HFF-Myc (cell line): ENCODE results near the gene MCOLN1.

Experiments used
- DNase-seq: peaks from one replicate; pipeline ENCODE4 v3.0.0-alpha.2; 2011; ENCODE audit warnings: low read depth; ENCODE audit errors: extremely low read depth
- H3K4me3 ChIP-seq: replicated peaks from 2 replicates; pipeline ENCODE4 v1.5.1; 2011; ENCODE audit warnings: low read depth, mild to moderate bottlenecking, control low read depth, low read length
- TF ChIP-seq, protein P1 (sequence below): IDR thresholded peaks from 2 replicates; pipeline ENCODE4 v1.5.1; 2012; ENCODE audit warnings: mild to moderate bottlenecking, low read depth, low read length, control low read depth; ENCODE audit errors: missing control alignments

The MCOLN1 gene

DNA sequence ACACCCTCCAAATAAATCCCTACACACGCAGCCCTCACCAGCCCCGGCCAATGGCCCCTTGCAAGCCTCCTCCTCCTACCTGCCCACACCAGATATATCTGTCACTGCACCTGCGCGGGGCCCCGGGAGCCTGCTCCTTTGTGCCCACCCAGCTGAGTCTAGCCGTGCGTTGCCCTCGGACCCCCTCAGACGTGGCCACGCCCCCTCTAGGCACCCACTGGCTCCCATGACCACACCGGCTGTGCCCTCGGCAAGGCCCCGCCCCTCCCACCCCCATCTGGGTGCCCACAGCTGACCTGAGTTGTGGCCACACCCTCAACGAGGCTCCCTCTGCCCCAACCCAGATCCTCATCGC, 6.8 kb downstream of the MCOLN1 start:
- no peak for DNase-seq
- TF ChIP-seq, protein P1, sequence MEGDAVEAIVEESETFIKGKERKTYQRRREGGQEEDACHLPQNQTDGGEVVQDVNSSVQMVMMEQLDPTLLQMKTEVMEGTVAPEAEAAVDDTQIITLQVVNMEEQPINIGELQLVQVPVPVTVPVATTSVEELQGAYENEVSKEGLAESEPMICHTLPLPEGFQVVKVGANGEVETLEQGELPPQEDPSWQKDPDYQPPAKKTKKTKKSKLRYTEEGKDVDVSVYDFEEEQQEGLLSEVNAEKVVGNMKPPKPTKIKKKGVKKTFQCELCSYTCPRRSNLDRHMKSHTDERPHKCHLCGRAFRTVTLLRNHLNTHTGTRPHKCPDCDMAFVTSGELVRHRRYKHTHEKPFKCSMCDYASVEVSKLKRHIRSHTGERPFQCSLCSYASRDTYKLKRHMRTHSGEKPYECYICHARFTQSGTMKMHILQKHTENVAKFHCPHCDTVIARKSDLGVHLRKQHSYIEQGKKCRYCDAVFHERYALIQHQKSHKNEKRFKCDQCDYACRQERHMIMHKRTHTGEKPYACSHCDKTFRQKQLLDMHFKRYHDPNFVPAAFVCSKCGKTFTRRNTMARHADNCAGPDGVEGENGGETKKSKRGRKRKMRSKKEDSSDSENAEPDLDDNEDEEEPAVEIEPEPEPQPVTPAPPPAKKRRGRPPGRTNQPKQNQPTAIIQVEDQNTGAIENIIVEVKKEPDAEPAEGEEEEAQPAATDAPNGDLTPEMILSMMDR: no peak

DNA sequence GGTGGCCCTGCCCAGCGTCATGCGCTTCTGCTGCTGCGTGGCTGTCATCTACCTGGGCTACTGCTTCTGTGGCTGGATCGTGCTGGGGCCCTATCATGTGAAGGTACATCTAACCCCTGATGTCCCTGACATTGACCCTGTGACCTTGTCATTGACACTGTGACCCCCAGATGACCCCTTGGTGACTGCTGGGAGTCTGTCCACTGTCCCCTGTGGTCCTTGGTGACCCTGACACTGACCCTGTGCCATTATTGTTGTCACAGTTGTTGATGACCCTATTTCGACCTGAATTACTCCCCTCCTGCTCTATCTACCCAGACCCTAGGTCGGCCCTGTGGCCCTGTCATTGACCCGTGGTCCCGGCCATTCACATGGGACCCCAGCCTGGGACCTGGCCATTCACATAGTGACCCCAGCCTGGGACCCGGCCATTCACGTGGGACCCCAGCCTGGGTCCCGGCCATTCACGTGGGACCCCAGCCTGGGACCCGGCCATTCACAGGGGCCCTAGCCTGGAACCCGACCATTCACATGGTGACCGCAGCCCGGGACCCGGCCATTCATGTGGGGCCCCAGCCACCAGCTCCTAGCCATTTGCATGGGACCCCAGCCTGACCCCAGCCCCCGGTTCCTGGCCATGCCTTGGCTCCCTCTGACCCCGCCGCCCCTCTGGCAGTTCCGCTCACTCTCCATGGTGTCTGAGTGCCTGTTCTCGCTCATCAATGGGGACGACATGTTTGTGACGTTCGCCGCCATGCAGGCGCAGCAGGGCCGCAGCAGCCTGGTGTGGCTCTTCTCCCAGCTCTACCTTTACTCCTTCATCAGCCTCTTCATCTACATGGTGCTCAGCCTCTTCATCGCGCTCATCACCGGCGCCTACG, 7.4 kb downstream of the MCOLN1 start:
- DNase-seq: no peak
- TF ChIP-seq, protein P1: no peak
- H3K4me3 ChIP-seq: no peak overlapping the region

More for the DNA sequence above, 6.8 kb downstream of the MCOLN1 start:
- H3K4me3 ChIP-seq: no peak overlapping the region

DNA sequence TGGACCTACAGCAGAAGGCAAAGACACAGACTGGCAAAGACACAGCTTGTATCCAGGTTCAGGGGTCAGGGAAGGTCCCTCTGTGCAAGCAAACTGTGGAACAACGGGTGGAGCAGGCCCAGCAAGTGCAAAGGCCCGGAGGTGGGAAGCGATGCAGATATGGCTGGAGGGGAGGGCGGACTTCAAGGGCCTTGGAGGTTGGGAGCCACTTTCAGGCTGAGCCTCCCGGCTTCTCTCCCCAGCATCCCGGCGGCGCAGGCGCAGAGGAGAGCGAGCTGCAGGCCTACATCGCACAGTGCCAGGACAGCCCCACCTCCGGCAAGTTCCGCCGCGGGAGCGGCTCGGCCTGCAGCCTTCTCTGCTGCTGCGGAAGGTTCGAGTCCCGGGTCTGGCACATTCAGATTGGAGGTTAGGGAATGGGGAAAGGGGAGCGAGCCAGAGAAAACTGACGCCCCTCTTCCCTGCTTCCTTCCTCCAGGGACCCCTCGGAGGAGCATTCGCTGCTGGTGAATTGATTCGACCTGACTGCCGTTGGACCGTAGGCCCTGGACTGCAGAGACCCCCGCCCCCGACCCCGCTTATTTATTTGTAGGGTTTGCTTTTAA, 11.0 kb downstream of the MCOLN1 start:
- TF ChIP-seq, protein P1: no peak
- DNase-seq: no peak
- H3K4me3 ChIP-seq: peak overlapping the region; percentile 63

DNA sequence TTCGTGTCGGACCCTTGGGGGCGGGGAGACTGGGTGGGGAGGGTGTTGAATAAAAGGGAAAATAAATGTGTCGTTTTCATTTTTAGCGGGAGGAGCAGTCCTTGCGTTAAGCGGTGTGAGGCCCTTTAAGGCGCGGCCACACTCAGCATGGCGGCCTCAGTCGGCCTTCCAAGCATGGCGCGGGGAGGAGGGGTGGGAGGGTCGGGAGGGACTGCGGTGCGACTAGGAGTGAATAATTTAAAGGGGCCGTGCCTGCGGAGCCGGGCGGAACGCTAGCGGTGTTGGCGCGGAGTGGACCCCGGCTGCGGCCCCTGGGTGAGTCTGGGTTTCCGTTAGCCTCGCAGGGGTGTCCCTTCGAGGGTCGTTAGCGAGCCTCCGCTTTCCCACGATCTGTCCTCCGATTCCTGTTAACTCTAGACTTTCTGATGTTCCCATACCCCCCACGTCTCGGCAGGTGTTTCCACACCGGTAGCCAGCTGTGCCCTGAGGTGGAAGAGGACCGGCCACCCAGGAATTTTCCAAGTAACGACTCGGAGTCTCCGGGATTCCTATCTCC, 11.6 kb downstream of the MCOLN1 start:
- DNase-seq: no peak
- TF ChIP-seq, protein P1: no peak

DNA sequence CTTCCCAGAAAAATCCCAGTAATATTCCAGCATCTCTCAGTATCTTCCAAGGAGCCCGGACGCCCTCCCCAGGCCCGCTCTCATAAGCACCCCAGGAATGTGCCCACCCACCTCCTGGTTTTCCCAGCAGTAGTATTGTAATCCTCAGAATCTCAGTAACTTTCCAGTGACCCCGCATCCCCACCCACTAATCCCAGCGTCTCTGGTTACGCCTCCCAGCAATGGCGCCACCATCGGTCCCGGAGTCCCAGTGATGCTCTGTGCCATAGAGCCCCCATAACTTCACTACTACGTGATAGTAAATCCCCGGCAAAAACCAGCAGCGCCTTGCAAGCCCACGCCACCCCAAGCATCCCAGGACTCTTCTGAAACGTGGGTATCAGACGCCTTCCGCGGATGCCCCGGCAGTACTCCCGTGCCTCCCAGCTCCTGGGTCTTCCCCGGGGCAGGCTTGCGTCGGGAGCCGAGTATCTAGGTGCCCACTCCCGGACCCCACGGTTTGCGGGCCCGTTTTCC, 12.2 kb downstream of the MCOLN1 start:
- TF ChIP-seq, protein P1: peak; percentile 7
- DNase-seq: peak; percentile 76
- H3K4me3 ChIP-seq: peak overlapping the region; percentile 63

More for the DNA sequence above, 11.6 kb downstream of the MCOLN1 start:
- peak overlapping the region; percentile 63 for H3K4me3 ChIP-seq

DNA sequence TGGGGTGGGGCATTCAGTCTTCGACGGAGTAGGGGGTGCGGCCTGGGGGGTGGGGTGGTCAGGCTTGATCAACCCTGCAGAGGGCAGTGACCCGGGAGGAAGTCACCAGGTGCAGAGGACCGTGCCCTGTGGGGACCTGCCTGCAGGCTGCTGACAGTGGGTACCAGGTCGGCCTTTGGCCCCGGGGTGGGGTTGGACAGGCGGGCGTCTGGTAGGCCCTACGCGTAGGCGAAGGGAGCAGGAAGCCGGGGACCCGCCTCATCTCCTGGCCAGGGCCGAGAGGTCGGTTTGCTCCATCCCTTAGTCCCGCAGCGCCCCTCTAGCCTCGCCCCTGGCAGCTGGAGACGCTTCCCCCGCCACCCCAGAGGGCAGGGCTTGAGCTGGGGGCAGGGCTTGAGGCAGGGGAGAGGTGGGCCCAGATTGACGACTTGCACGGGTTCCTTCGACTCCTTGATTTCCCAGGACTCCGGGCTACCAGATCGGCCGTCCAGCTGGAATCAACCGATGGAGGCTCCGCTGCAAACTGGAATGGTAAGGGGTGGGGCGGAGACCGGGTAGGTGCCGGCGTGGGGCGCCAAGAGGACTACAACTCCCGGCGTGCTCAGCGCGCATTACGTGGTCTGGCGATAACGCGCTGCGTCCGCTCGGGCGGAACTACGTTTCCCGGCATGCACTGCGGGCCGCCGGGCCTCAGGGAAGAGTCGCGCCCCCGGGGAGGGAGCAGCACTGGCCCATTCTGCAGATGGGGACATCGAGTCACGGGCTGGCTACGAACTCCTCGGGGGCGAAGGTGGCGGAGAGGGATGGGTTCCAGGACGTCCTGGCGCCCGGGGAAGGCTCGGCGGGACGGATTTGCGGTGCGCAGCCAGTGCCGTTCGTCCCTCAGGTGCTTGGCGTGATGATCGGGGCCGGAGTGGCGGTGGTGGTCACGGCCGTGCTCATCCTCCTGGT, 12.9 kb downstream of the MCOLN1 start, which contains the start of gene PNPLA6:
PNPLA6 (plus strand) TSS at position 671 of the 951 bp plus-strand sequence; CDS start at position 743, 72 bp downstream.
- peak within 1 kb of the TSS; percentile 63 for H3K4me3 ChIP-seq
- DNase-seq: peak; percentile 76
- TF ChIP-seq, protein P1: no peak
